H9 (cell line): Measurements from ENCODE around the gene PRKCD. TPM values are rescaled to one million over a fixed set of nuclear protein-coding genes. Genes with fewer than 3 reads are reported as not detected.
A peak's percentile ranks its signal among the peaks of the same experiment; 100 is the strongest.

Experiments
- DNase-seq: peaks from one replicate; pipeline ENCODE4 v3.0.0-alpha.2; 2017
- H2AFZ ChIP-seq: one replicate; pipeline ENCODE4 v1.6.1; 2013; ENCODE audit warnings: mild to moderate bottlenecking, low read length, control low read depth, moderate library complexity
- H2AK5ac ChIP-seq: 2 replicates; pipeline ENCODE4 v1.6.1; 2013; ENCODE audit warnings: low read length, control low read depth, mixed read lengths; ENCODE audit not compliant: insufficient read length
- H2BK120ac ChIP-seq: one replicate; pipeline ENCODE4 v1.6.1; 2013; ENCODE audit warnings: low read depth, mild to moderate bottlenecking, low read length, control low read depth, inconsistent platforms; ENCODE audit not compliant: poor library complexity, severe bottlenecking
- H2BK12ac ChIP-seq: 2 replicates; pipeline ENCODE4 v1.6.1; 2013; ENCODE audit warnings: low read length, control low read depth, mixed read lengths, low read depth; ENCODE audit not compliant: insufficient read length
- H2BK15ac ChIP-seq: 2 replicates; pipeline ENCODE4 v1.6.1; 2013; ENCODE audit warnings: low read depth, low read length, control low read depth
- H2BK20ac ChIP-seq: one replicate; pipeline ENCODE4 v1.6.1; 2013; ENCODE audit warnings: low read depth, mild to moderate bottlenecking, low read length, control low read depth, inconsistent platforms; ENCODE audit not compliant: poor library complexity, severe bottlenecking
- H2BK5ac ChIP-seq: 2 replicates; pipeline ENCODE4 v1.6.1; 2013; ENCODE audit warnings: low read length, control low read depth, mixed read lengths; ENCODE audit not compliant: insufficient read length
- H3K14ac ChIP-seq: 2 replicates; pipeline ENCODE4 v1.6.1; 2013; ENCODE audit warnings: low read length, control low read depth; ENCODE audit not compliant: insufficient read depth
- H3K18ac ChIP-seq: 2 replicates; pipeline ENCODE4 v1.6.1; 2013; ENCODE audit warnings: low read depth, mild to moderate bottlenecking, mixed read lengths, low read length, control low read depth; ENCODE audit not compliant: insufficient read length
- H3K23ac ChIP-seq: 2 replicates; pipeline ENCODE4 v1.6.1; 2013; ENCODE audit warnings: low read length, control low read depth, mixed read lengths, low read depth; ENCODE audit not compliant: insufficient read length
- H3K23me2 ChIP-seq: 2 replicates; pipeline ENCODE4 v1.6.1; 2013; ENCODE audit warnings: low read depth, mild to moderate bottlenecking, mixed read lengths, low read length, control low read depth; ENCODE audit not compliant: insufficient read length, poor library complexity, severe bottlenecking
- H3K27ac ChIP-seq: 2 replicates; pipeline ENCODE4 v1.5.1; 2013; ENCODE audit warnings: low read length, control low read depth, mixed read lengths, low read depth; ENCODE audit not compliant: insufficient read length
- H3K27me3 ChIP-seq: 2 replicates; pipeline ENCODE4 v1.6.1; 2013; ENCODE audit warnings: low read length, control low read depth, inconsistent platforms; ENCODE audit not compliant: insufficient read depth
- H3K4ac ChIP-seq: 2 replicates; pipeline ENCODE4 v1.6.1; 2013; ENCODE audit warnings: low read depth, mild to moderate bottlenecking, control low read depth, inconsistent platforms, low read length, moderate library complexity
- H3K4me1 ChIP-seq: 2 replicates; pipeline ENCODE4 v1.6.1; 2013; ENCODE audit warnings: low read length, control low read depth, inconsistent platforms; ENCODE audit not compliant: insufficient read depth
- H3K4me2 ChIP-seq: 2 replicates; pipeline ENCODE4 v1.6.1; 2013; ENCODE audit warnings: low read length, control low read depth, mixed read lengths; ENCODE audit not compliant: insufficient read length, insufficient read depth
- H3K56ac ChIP-seq: 2 replicates; pipeline ENCODE4 v1.6.1; 2013; ENCODE audit warnings: low read depth, mild to moderate bottlenecking, mixed read lengths, low read length, control low read depth; ENCODE audit not compliant: insufficient read length
- H3K79me1 ChIP-seq: 2 replicates; pipeline ENCODE4 v1.6.1; 2013; ENCODE audit warnings: low read depth, mild to moderate bottlenecking, moderate library complexity, low read length, control low read depth, inconsistent platforms; ENCODE audit not compliant: insufficient read depth, poor library complexity, severe bottlenecking
- H3K79me2 ChIP-seq: 2 replicates; pipeline ENCODE4 v1.6.1; 2013; ENCODE audit warnings: low read length, control low read depth, inconsistent platforms; ENCODE audit not compliant: insufficient read depth
- H3K9ac ChIP-seq: 2 replicates; pipeline ENCODE4 v1.6.1; 2013; ENCODE audit warnings: low read length, control low read depth, mixed read lengths; ENCODE audit not compliant: insufficient read length; ENCODE audit errors: extremely low read depth
- H3K9me3 ChIP-seq: one replicate; pipeline ENCODE4 v1.6.1; 2013; ENCODE audit warnings: low read depth, low read length, inconsistent platforms; ENCODE audit not compliant: control insufficient read depth
- H3T11ph ChIP-seq: one replicate; pipeline ENCODE4 v1.6.1; 2013; ENCODE audit warnings: mild to moderate bottlenecking, low read length, control low read depth, inconsistent platforms
- H4K20me1 ChIP-seq: one replicate; pipeline ENCODE4 v1.6.1; 2013; ENCODE audit not compliant: control insufficient read depth, insufficient read length, insufficient read depth
- H4K5ac ChIP-seq: 2 replicates; pipeline ENCODE4 v1.6.1; 2013; ENCODE audit warnings: low read depth, mild to moderate bottlenecking, mixed read lengths, low read length, control low read depth; ENCODE audit not compliant: insufficient read length
- H4K8ac ChIP-seq: replicated peaks from 2 replicates; pipeline ENCODE4 v1.6.1; 2013; ENCODE audit warnings: low read length, control low read depth, mixed read lengths, low read depth; ENCODE audit not compliant: insufficient read length
- H4K91ac ChIP-seq: 2 replicates; pipeline ENCODE4 v1.6.1; 2013; ENCODE audit warnings: low read depth, mild to moderate bottlenecking, moderate library complexity, mixed read lengths, low read length, control low read depth; ENCODE audit not compliant: insufficient read length
- H3K27ac Mint-ChIP-seq, 3 experiments: 2 replicates in 2 of 3; 3 replicates in 1 of 3; pipeline ENCODE4 v1.8.0; 2020 to 2021; ENCODE audit warnings: mixed read lengths in 3 of 3, mild to moderate bottlenecking in 1 of 3, moderate library complexity in 1 of 3
- H3K27me3 Mint-ChIP-seq: 2 replicates; pipeline ENCODE4 v1.8.0; 2021; ENCODE audit warnings: low read depth, mild to moderate bottlenecking, moderate library complexity, mixed read lengths
- H3K36me3 Mint-ChIP-seq, 3 experiments: 2 replicates in 2 of 3; 3 replicates in 1 of 3; pipeline ENCODE4 v1.8.0; 2020 to 2021; ENCODE audit warnings: low read depth in 3 of 3, mixed read lengths in 3 of 3; ENCODE audit not compliant: insufficient read depth in 1 of 3
- H3K4me1 Mint-ChIP-seq, 2 experiments: 2 replicates each; pipeline ENCODE4 v1.8.0; 2020; ENCODE audit warnings: mixed read lengths in 2 of 2
- H3K4me3 Mint-ChIP-seq, 2 experiments: 2 replicates in 1 of 2; 3 replicates in 1 of 2; pipeline ENCODE4 v1.8.0; 2020 to 2021; ENCODE audit warnings: mild to moderate bottlenecking in 2 of 2, mixed read lengths in 2 of 2, moderate library complexity in 1 of 2
- H3K9me3 Mint-ChIP-seq, 2 experiments: 2 replicates in 1 of 2; 3 replicates in 1 of 2; pipeline ENCODE4 v1.8.0; 2020; ENCODE audit warnings: mild to moderate bottlenecking in 2 of 2, mixed read lengths in 2 of 2, moderate library complexity in 1 of 2
- WGBS: extraction: QIAGEN DNeasy Blood & Tissue Kit; methylation state at CpG from one replicate; pipeline ENCODE4 v1.1.7; 2013; ENCODE audit warnings: missing lambda C conversion rate, low lambda C conversion rate, mixed read lengths; ENCODE audit not compliant: insufficient read length; ENCODE audit errors: extremely low coverage; 5-methylcytosine and 5-hydroxymethylcytosine counted together
- total RNA-seq: library from RNA; stranded (reverse); gene quantifications from 2 replicates; pipeline ENCODE4 v1.2.1, GENCODE V29; 2021
- TF ChIP-seq, protein P1 (sequence below): fragments of 200-600 bp; sonication (generic); conservative IDR thresholded peaks from 3 replicates; pipeline ENCODE4 v1.8.0; 2021; ENCODE audit warnings: antibody characterized with exemption, mild to moderate bottlenecking

The PRKCD gene
- total RNA-seq, 1 experiment from 2014 or later, result 23.7 TPM

DNA sequence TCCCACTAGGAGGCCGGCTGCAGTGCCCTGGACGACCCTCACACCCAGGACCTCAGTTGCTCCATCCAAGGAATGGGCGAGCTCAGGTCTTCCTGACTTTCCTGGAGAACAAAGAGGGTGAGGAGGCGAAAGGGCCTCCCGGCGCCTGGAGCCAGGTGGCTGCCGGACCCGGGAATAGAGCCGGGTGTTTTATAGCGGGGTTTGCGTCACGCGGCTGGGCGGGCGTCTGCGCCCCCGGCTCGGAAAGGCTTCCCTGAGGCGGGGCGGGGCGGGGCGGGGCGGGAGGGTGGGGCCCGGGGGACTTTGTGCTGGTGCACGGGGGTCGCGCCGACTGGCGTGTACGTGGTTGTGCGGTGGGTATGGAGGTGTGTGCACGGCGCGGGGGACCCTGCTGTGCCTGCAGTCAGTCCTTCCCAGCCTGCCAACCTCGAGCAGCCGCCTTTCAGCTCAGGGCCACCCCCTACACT lies 4.6 kb upstream of the PRKCD start:
- Histone ChIP-seq H2BK120ac (no peak overlapping the region), H3K27me3 (no peaks in the 10 kb centered on the region), H4K91ac (no peak overlapping the region), H3T11ph (no peak overlapping the region), H3K9ac (no peak overlapping the region), H2BK15ac (no peak overlapping the region), H3K79me1 (no peaks in the 10 kb centered on the region), H3K9me3 (no peaks in the 10 kb centered on the region), H3K4ac (no peak overlapping the region), H4K20me1 (no peaks in the 10 kb centered on the region), H2AK5ac (no peak overlapping the region), H3K4me2 (peak overlapping the region; percentile 1), H3K56ac (no peak overlapping the region), H3K27ac (no peak overlapping the region), H4K8ac (no peak overlapping the region), H2AFZ (no peak overlapping the region), H3K79me2 (no peaks in the 10 kb centered on the region), H2BK5ac (no peak overlapping the region), H3K18ac (no peak overlapping the region), H3K23me2 (peaks cover 4% of the 10 kb centered on the region), H2BK12ac (no peak overlapping the region), H3K4me1 (peaks cover 9% of the 10 kb centered on the region; the same call in 1 of the 2 replicates), H2BK20ac (no peak overlapping the region), H3K23ac (no peak overlapping the region), H3K14ac (no peak overlapping the region), H4K5ac (no peak overlapping the region)
- TF ChIP-seq, protein P1, sequence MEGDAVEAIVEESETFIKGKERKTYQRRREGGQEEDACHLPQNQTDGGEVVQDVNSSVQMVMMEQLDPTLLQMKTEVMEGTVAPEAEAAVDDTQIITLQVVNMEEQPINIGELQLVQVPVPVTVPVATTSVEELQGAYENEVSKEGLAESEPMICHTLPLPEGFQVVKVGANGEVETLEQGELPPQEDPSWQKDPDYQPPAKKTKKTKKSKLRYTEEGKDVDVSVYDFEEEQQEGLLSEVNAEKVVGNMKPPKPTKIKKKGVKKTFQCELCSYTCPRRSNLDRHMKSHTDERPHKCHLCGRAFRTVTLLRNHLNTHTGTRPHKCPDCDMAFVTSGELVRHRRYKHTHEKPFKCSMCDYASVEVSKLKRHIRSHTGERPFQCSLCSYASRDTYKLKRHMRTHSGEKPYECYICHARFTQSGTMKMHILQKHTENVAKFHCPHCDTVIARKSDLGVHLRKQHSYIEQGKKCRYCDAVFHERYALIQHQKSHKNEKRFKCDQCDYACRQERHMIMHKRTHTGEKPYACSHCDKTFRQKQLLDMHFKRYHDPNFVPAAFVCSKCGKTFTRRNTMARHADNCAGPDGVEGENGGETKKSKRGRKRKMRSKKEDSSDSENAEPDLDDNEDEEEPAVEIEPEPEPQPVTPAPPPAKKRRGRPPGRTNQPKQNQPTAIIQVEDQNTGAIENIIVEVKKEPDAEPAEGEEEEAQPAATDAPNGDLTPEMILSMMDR, result no peak
- H3K36me3 Mint-ChIP-seq, result no peaks in the 10 kb centered on the region
- DNase-seq, result peak; percentile 56
- peaks cover 15% of the 10 kb centered on the region for H3K27me3 Mint-ChIP-seq
- no peaks in the 10 kb centered on the region for H3K9me3 Mint-ChIP-seq
- no peak overlapping the region for H3K27ac Mint-ChIP-seq
- H3K4me3 Mint-ChIP-seq, result peak overlapping the region in 1 of 2 experiments; percentile 38; a peak in 2 of 5 replicates
- H3K4me1 Mint-ChIP-seq, result peaks cover 24 to 39% of the 10 kb centered on the region in 2 experiments
- WGBS, result no CpG with 5 or more reads among the region's 36 CpGs
